ENCODE results near the gene MAST4. TPM values are rescaled to one million over a fixed set of nuclear protein-coding genes. Genes with fewer than 3 reads are reported as not detected.

Gene MAST4
- total and polyA plus RNA-seq, 2 donors (not counting 1 experiment from before 2014, with no cell fraction given), result 7.0 to 15.2 TPM

DNA sequence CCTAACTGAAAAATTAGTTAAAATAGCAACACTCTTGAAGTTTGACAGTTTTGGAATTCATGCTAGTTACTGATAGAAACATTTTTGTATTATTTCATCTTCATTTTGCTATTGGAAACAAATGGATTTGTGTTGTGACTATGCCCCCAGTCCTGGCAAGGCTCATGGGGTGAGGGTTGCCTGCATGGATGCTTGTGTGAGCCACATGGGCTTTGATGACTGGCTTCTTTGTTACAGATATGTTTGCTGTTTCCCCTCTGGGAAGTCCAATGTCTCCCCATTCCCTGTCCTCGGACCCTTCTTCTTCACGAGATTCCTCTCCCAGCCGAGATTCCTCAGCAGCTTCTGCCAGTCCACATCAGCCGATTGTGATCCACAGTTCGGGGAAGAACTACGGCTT lies 556.2 kb downstream of the MAST4 start:
- H3K4me3 ChIP-seq (replicated peaks in 1 of 4; ENCODE audit: control extremely low read depth in 1 of 4, insufficient read depth in 1 of 4, low read depth in 3 of 4, low read length in 4 of 4), result no peak overlapping the region
- H3K27me3 ChIP-seq (ENCODE audit: control insufficient read depth, insufficient read depth, low read length), result no peaks in the 10 kb centered on the region
- no peaks in the 10 kb centered on the region for H3K36me3 ChIP-seq (ENCODE audit: control insufficient read depth, insufficient read depth, low read length)
- no peaks in the 10 kb centered on the region for H3K9me3 ChIP-seq (ENCODE audit: control insufficient read depth, insufficient read depth, low read depth, low read length)
- no peak overlapping the region for H2AFZ ChIP-seq (ENCODE audit: low read length)
- H3K9ac ChIP-seq (ENCODE audit: insufficient read depth, low read length), result no peak overlapping the region
- no peak for DNase-seq (ENCODE audit: low read depth in 2 of 2)
- H3K4me2 ChIP-seq (ENCODE audit: extremely low read depth, insufficient read depth, low read length), result no peak overlapping the region
- no peak for TF ChIP-seq EZH2 (IDR thresholded peaks at IDR 0.05; ENCODE audit: low read length, missing control alignments)
- TF ChIP-seq, protein P1, sequence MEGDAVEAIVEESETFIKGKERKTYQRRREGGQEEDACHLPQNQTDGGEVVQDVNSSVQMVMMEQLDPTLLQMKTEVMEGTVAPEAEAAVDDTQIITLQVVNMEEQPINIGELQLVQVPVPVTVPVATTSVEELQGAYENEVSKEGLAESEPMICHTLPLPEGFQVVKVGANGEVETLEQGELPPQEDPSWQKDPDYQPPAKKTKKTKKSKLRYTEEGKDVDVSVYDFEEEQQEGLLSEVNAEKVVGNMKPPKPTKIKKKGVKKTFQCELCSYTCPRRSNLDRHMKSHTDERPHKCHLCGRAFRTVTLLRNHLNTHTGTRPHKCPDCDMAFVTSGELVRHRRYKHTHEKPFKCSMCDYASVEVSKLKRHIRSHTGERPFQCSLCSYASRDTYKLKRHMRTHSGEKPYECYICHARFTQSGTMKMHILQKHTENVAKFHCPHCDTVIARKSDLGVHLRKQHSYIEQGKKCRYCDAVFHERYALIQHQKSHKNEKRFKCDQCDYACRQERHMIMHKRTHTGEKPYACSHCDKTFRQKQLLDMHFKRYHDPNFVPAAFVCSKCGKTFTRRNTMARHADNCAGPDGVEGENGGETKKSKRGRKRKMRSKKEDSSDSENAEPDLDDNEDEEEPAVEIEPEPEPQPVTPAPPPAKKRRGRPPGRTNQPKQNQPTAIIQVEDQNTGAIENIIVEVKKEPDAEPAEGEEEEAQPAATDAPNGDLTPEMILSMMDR (conservative IDR thresholded peaks at IDR 0.05 in 1 of 2, IDR thresholded peaks at IDR 0.05 in 1 of 2; ENCODE audit: low read depth in 1 of 2, low read length in 2 of 2), result no peak
- H3K79me2 ChIP-seq (ENCODE audit: control insufficient read depth, insufficient read depth, low read length), result no peaks in the 10 kb centered on the region
- no peak overlapping the region for H3K27ac ChIP-seq (ENCODE audit: insufficient read depth, low read length)
- H4K20me1 ChIP-seq (ENCODE audit: control insufficient read depth, extremely low read depth, insufficient read depth, low read length), result no peaks in the 10 kb centered on the region
- no peaks in the 10 kb centered on the region for H3K4me1 ChIP-seq (ENCODE audit: control insufficient read depth, extremely low read depth, insufficient read depth, low read length)

- no peaks in the 10 kb centered on the region for H3K4me1 ChIP-seq (ENCODE audit: control insufficient read depth, extremely low read depth, insufficient read depth, low read length)
- H2AFZ ChIP-seq (ENCODE audit: low read length), result no peak overlapping the region
- no peak overlapping the region for H3K4me2 ChIP-seq (ENCODE audit: extremely low read depth, insufficient read depth, low read length)
- no peaks in the 10 kb centered on the region for H4K20me1 ChIP-seq (ENCODE audit: control insufficient read depth, extremely low read depth, insufficient read depth, low read length)
- DNase-seq (ENCODE audit: low read depth in 2 of 2), result no peak
- H3K9ac ChIP-seq (ENCODE audit: insufficient read depth, low read length), result no peak overlapping the region
- H3K4me3 ChIP-seq (replicated peaks in 1 of 4; ENCODE audit: control extremely low read depth in 1 of 4, insufficient read depth in 1 of 4, low read depth in 3 of 4, low read length in 4 of 4), result no peak overlapping the region
- H3K36me3 ChIP-seq (ENCODE audit: control insufficient read depth, insufficient read depth, low read length), result no peaks in the 10 kb centered on the region
- TF ChIP-seq, protein P1 (conservative IDR thresholded peaks at IDR 0.05 in 1 of 2, IDR thresholded peaks at IDR 0.05 in 1 of 2; ENCODE audit: low read depth in 1 of 2, low read length in 2 of 2), result no peak
- no peak for TF ChIP-seq EZH2 (IDR thresholded peaks at IDR 0.05; ENCODE audit: low read length, missing control alignments)
- no peaks in the 10 kb centered on the region for H3K27me3 ChIP-seq (ENCODE audit: control insufficient read depth, insufficient read depth, low read length)
- no peaks in the 10 kb centered on the region for H3K79me2 ChIP-seq (ENCODE audit: control insufficient read depth, insufficient read depth, low read length)
- no peak overlapping the region for H3K27ac ChIP-seq (ENCODE audit: insufficient read depth, low read length)
- H3K9me3 ChIP-seq (ENCODE audit: control insufficient read depth, insufficient read depth, low read depth, low read length), result no peaks in the 10 kb centered on the region
Measured at GRCh38 chr5:67153292-67153691, 557.1 kb downstream of the MAST4 start.

DNA sequence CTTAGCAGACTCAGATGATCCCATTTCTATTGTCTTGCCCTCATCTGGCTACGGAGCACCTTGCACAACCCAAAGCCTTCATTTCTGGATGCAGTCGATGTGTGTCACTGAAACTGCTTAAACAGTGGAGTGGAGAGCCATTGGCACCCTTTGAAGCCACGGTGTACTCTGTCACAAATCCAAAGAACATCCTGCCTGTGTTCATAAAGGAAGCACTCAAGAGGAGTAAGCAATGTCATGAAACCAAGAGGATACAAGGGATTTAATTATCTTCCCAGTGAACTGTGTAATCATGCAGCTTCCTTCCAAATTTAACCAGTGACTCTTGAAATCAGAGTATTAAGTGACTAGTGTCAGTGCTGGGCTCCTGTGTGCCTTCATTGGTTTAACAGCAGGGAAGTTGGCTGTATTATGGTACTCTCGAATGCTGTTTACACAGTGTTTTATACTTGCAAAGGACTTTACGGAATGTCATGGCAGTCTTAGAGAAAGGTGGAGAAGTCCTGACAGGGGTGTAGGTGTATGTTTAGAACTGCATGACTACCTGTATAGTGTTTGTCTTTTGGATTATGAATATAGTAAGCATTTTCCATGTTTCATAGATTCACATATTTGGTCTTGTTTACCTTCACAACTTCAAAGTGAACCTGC lies 558.5 kb downstream of the MAST4 start:
- no peaks in the 10 kb centered on the region for H3K36me3 ChIP-seq (ENCODE audit: control insufficient read depth, insufficient read depth, low read length)
- H3K27me3 ChIP-seq (ENCODE audit: control insufficient read depth, insufficient read depth, low read length), result no peaks in the 10 kb centered on the region
- H3K79me2 ChIP-seq (ENCODE audit: control insufficient read depth, insufficient read depth, low read length), result no peaks in the 10 kb centered on the region
- no peak overlapping the region for H3K4me3 ChIP-seq (replicated peaks in 1 of 4; ENCODE audit: control extremely low read depth in 1 of 4, insufficient read depth in 1 of 4, low read depth in 3 of 4, low read length in 4 of 4)
- no peak overlapping the region for H3K4me2 ChIP-seq (ENCODE audit: extremely low read depth, insufficient read depth, low read length)
- H4K20me1 ChIP-seq (ENCODE audit: control insufficient read depth, extremely low read depth, insufficient read depth, low read length), result no peaks in the 10 kb centered on the region
- TF ChIP-seq, protein P1 (conservative IDR thresholded peaks at IDR 0.05 in 1 of 2, IDR thresholded peaks at IDR 0.05 in 1 of 2; ENCODE audit: low read depth in 1 of 2, low read length in 2 of 2), result no peak
- TF ChIP-seq EZH2 (IDR thresholded peaks at IDR 0.05; ENCODE audit: low read length, missing control alignments), result no peak
- H3K27ac ChIP-seq (ENCODE audit: insufficient read depth, low read length), result no peak overlapping the region
- no peak overlapping the region for H3K9ac ChIP-seq (ENCODE audit: insufficient read depth, low read length)
- H3K4me1 ChIP-seq (ENCODE audit: control insufficient read depth, extremely low read depth, insufficient read depth, low read length), result no peaks in the 10 kb centered on the region
- no peak overlapping the region for H2AFZ ChIP-seq (ENCODE audit: low read length)
- no peaks in the 10 kb centered on the region for H3K9me3 ChIP-seq (ENCODE audit: control insufficient read depth, insufficient read depth, low read depth, low read length)
- DNase-seq (ENCODE audit: low read depth in 2 of 2), result no peak

Measured in fibroblast of lung (primary cell).